CD14-positive monocyte (primary cell): ENCODE measurements around the gene CGB7. TPM values are rescaled to one million over a fixed set of nuclear protein-coding genes. Genes with fewer than 3 reads are reported as not detected.

Experiments
- DNase-seq, 3 donors: peaks; one replicate each; pipeline ENCODE4 v3.0.0-alpha.2; 2011 to 2022
- H2AFZ ChIP-seq: 2 replicates; pipeline ENCODE4 v1.6.0; 2012; ENCODE audit warnings: mild to moderate bottlenecking, low read depth, low read length, inconsistent platforms; ENCODE audit not compliant: insufficient read depth, poor library complexity, severe bottlenecking
- H3K27ac ChIP-seq, 2 donors: 1 replicate in 1 of 2; 2 replicates in 1 of 2; pipeline ENCODE4 v1.5.1; 2012 to 2013; ENCODE audit warnings: low read length in 2 of 2, control low read depth in 1 of 2, inconsistent platforms in 1 of 2, low read depth in 1 of 2, mild to moderate bottlenecking in 1 of 2
- H3K27me3 ChIP-seq, 2 donors: one replicate each; pipeline versions ENCODE4 v1.6.0 to v1.6.1; 2011 to 2013; ENCODE audit warnings: low read length in 2 of 2; ENCODE audit not compliant: control insufficient read depth in 2 of 2, insufficient read depth in 2 of 2
- H3K36me3 ChIP-seq, 2 donors: replicated peaks in 1 of 2; 1 replicate in 1 of 2; 2 replicates in 1 of 2; pipeline versions ENCODE4 v1.5.1 to v1.6.1; 2012 to 2013; ENCODE audit warnings: low read length in 2 of 2, control low read depth in 1 of 2, inconsistent platforms in 1 of 2, mild to moderate bottlenecking in 1 of 2; ENCODE audit not compliant: insufficient read depth in 2 of 2, control insufficient read depth in 1 of 2
- H3K4me1 ChIP-seq, 2 donors: 1 replicate in 1 of 2; 2 replicates in 1 of 2; pipeline versions ENCODE4 v1.5.1 to v1.6.1; 2012 to 2013; ENCODE audit warnings: low read length in 2 of 2, control low read depth in 1 of 2, inconsistent platforms in 1 of 2, mild to moderate bottlenecking in 1 of 2, moderate library complexity in 1 of 2; ENCODE audit not compliant: insufficient read depth in 2 of 2, control insufficient read depth in 1 of 2
- H3K4me2 ChIP-seq: replicated peaks from 2 replicates; pipeline ENCODE3; 2012; ENCODE audit warnings: low read length, moderate library complexity, mild to moderate bottlenecking; ENCODE audit not compliant: poor library complexity, severe bottlenecking; ENCODE audit errors: extremely low read depth
- H3K4me3 ChIP-seq, 3 experiments: fragments of 200-600 bp in 1 of 3; sonication (generic) in 1 of 3; replicated peaks in 1 of 3; 1 replicate in 2 of 3; 2 replicates in 1 of 3; pipeline ENCODE4 v1.5.1; 2011 to 2013; ENCODE audit warnings: low read length in 3 of 3, mild to moderate bottlenecking in 3 of 3, control low read depth in 2 of 3, low read depth in 2 of 3, inconsistent platforms in 1 of 3, moderate library complexity in 1 of 3
- H3K79me2 ChIP-seq: 2 replicates; pipeline ENCODE4 v1.6.0; 2012; ENCODE audit warnings: mild to moderate bottlenecking, control low read depth, inconsistent platforms, low read length, moderate library complexity; ENCODE audit not compliant: insufficient read depth
- H3K9ac ChIP-seq: 2 replicates; pipeline ENCODE4 v1.6.0; 2017; ENCODE audit warnings: low read length, mild to moderate bottlenecking; ENCODE audit not compliant: insufficient read depth, poor library complexity, severe bottlenecking
- H3K9me3 ChIP-seq, 2 donors: replicated peaks in 1 of 2; 1 replicate in 1 of 2; 2 replicates in 1 of 2; pipeline versions ENCODE4 v1.5.1 to v1.6.1; 2012 to 2013; ENCODE audit warnings: low read length in 2 of 2, control low read depth in 1 of 2; ENCODE audit not compliant: control insufficient read depth in 1 of 2, insufficient read depth in 1 of 2
- H4K20me1 ChIP-seq: 2 replicates; pipeline ENCODE4 v1.6.0; 2012; ENCODE audit warnings: mild to moderate bottlenecking, low read length, control low read depth, moderate library complexity; ENCODE audit not compliant: insufficient read depth
- H3K27ac Mint-ChIP-seq, 7 donors: one replicate each; pipeline ENCODE4 v1.8.0; 2020; ENCODE audit warnings: mild to moderate bottlenecking in 7 of 7, mixed read lengths in 7 of 7, moderate library complexity in 6 of 7, inconsistent platforms in 2 of 7
- H3K27me3 Mint-ChIP-seq, 3 donors: one replicate each; pipeline ENCODE4 v1.8.0; 2021 to 2022; ENCODE audit warnings: low read depth in 3 of 3, mild to moderate bottlenecking in 3 of 3, mixed read lengths in 3 of 3, moderate library complexity in 3 of 3, inconsistent platforms in 1 of 3
- H3K36me3 Mint-ChIP-seq, 2 donors: one replicate each; pipeline ENCODE4 v1.8.0; 2020; ENCODE audit warnings: mixed read lengths in 2 of 2, inconsistent platforms in 1 of 2, mild to moderate bottlenecking in 1 of 2
- H3K4me1 Mint-ChIP-seq: one replicate; pipeline ENCODE4 v1.8.0; 2020; ENCODE audit warnings: mild to moderate bottlenecking, mixed read lengths
- H3K4me3 Mint-ChIP-seq, 2 donors: one replicate each; pipeline ENCODE4 v1.8.0; 2020; ENCODE audit warnings: mild to moderate bottlenecking in 2 of 2, mixed read lengths in 2 of 2, moderate library complexity in 1 of 2
- H3K9me3 Mint-ChIP-seq, 7 donors: one replicate each; pipeline ENCODE4 v1.8.0; 2020 to 2022; ENCODE audit warnings: mixed read lengths in 7 of 7, mild to moderate bottlenecking in 6 of 7, moderate library complexity in 6 of 7, inconsistent platforms in 2 of 7
- WGBS: methylation state at CpG from one replicate; pipeline ENCODE4 v1.1.5; 2013; ENCODE audit warnings: missing lambda C conversion rate; ENCODE audit not compliant: insufficient coverage; 5-methylcytosine and 5-hydroxymethylcytosine counted together
- intact Hi-C, 2 donors: fragments of 100-400 bp; cut with micrococcal nuclease; formaldehyde crosslinking; loops; one replicate each; pipeline versions ENCODE4 v1.15.0 to v1.15.1; 2023
- polyA plus RNA-seq, 3 donors: library from polyadenylated mRNA; depleted of rRNA in 1 of 3; unstranded in 2 of 3; stranded (reverse) in 1 of 3; fragments of 300-500 nt in 2 of 3; fragments of >200 nt in 1 of 3; fragmentation: Illumina TruSeq in 2 of 3; gene quantifications; 1 replicate in 2 of 3; 2 replicates in 1 of 3; pipeline ENCODE4 v1.2.3, GENCODE V29; 2012 to 2021
- TF ChIP-seq, protein P1 (sequence below): fragments of 200-600 bp; IDR thresholded peaks from one replicate; pipeline ENCODE4 v1.8.0; 2022; ENCODE audit warnings: antibody characterized with exemption, mild to moderate bottlenecking

The CGB7 gene
- polyA plus RNA-seq, 3 donors = not detected

DNA sequence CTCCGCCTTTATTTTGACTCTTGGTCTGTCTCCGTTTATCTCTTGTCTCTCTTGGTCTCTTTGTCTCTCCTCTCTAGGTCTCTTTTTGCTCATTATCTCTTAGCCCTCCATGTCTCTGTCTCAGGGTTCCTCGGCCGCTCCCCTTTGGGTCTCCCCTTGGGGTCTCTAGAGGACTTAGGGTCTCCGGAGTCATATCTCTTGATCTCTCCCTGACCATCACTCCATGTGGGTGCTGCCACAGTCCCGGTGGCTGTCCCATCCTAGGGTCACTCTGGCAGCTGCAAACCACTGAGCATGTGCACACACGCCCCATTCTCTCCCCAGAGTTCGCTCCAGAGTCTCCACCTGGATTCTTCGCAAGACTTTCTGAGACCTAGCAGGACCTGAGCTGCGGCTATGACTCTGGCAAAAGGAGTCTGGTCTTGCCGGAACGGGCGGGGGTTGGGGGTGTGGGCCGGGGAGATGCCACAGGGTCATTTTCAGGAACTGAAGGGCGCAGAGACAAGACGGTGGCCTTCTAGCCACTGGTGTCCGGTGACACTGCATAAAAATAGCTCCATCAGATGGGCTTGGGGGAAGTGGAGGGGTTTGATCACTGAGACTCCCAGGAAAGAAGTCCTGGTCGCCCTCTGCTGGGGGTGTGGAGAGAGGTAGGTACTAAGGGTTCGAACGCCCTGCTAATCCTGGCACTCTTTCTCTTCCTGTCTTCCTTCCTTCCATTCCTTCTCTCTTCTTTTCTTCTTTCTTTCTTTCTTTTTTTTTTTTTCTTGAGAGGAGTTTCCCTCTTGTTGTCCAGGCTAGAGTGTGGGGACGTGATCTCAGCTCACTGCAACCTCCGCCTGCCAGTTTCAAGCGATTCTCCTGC, 16.2 kb upstream of the CGB7 start:
- Mint-ChIP-seq H3K4me1 (peaks cover 11% of the 10 kb centered on the region), H3K9me3 (peaks cover 0 to 33% (median 15%) of the 10 kb centered on the region in 7 donors), H3K4me3 (peak overlapping the region in 1 of 2 donors; percentile 91), H3K27me3 (peaks cover 51 to 62% (median 60%) of the 10 kb centered on the region in 3 donors), H3K36me3 (peaks cover 3 to 8% of the 10 kb centered on the region in 2 donors), H3K27ac (peak overlapping the region in 2 of 7 donors; percentile 31 to 54)
- H3K79me2 ChIP-seq = no peaks in the 10 kb centered on the region
- no peak overlapping the region for H3K27ac ChIP-seq
- intact Hi-C loops = no loop called here
- peaks cover 12 to 54% of the 10 kb centered on the region in 2 donors for H3K27me3 ChIP-seq
- WGBS = 53% methylated on average over 14 of the region's 23 CpGs
- H3K4me3 ChIP-seq = no peak overlapping the region
- H3K9me3 ChIP-seq = peaks cover 0 to 7% of the 10 kb centered on the region in 2 donors
- no peaks in the 10 kb centered on the region for H3K4me1 ChIP-seq
- H3K9ac ChIP-seq = no peak overlapping the region
- peak in 1 of 3 donors; percentile 20 for DNase-seq
- H4K20me1 ChIP-seq = no peaks in the 10 kb centered on the region
- no peaks in the 10 kb centered on the region for H3K36me3 ChIP-seq
- TF ChIP-seq, protein P1, sequence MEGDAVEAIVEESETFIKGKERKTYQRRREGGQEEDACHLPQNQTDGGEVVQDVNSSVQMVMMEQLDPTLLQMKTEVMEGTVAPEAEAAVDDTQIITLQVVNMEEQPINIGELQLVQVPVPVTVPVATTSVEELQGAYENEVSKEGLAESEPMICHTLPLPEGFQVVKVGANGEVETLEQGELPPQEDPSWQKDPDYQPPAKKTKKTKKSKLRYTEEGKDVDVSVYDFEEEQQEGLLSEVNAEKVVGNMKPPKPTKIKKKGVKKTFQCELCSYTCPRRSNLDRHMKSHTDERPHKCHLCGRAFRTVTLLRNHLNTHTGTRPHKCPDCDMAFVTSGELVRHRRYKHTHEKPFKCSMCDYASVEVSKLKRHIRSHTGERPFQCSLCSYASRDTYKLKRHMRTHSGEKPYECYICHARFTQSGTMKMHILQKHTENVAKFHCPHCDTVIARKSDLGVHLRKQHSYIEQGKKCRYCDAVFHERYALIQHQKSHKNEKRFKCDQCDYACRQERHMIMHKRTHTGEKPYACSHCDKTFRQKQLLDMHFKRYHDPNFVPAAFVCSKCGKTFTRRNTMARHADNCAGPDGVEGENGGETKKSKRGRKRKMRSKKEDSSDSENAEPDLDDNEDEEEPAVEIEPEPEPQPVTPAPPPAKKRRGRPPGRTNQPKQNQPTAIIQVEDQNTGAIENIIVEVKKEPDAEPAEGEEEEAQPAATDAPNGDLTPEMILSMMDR = no peak
- no peak overlapping the region for H2AFZ ChIP-seq
- H3K4me2 ChIP-seq = no peak overlapping the region

DNA sequence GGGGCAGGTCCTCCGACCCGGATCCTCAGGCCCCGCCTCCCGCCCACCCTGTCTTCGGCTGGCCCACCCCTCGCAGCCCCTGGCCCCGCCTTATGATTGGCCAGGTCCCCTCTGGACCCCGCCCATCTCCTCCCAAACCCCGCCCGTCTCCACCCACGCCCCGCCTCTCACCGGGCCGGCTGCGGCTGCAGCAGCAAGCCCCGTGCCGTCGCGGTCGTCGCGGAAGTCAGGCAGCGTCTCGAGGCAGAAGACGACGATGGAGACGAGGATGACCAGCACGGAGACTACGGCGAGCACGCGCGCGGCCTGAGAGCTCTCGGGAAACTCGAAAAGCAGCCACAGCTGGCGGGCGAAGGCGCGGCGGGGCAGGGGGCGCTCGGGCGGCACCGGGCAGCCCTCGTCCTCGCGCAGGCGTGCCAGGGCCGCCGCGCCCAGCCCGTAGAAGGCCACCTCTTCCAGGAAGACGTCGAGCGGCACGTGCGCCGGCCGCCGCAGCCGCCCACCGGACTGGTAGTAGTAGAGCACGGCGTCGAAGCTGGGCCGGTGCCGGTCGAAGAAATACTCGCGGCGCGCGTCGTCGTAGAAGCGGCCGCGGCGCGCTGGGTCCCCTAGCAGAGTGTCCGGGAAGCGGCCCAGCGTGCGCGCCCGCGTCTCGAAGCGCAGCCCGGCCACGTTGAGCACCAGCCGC, 14.5 kb upstream of the CGB7 start:
- H3K27ac Mint-ChIP-seq = no peak overlapping the region
- Histone ChIP-seq H2AFZ (no peak overlapping the region), H3K4me1 (no peaks in the 10 kb centered on the region), H3K79me2 (no peaks in the 10 kb centered on the region), H3K27me3 (peaks cover 14 to 64% of the 10 kb centered on the region in 2 donors), H3K36me3 (no peaks in the 10 kb centered on the region), H4K20me1 (no peaks in the 10 kb centered on the region), H3K27ac (no peak overlapping the region), H3K4me2 (no peak overlapping the region), H3K9ac (no peak overlapping the region), H3K9me3 (peaks cover 0 to 7% of the 10 kb centered on the region in 2 donors), H3K4me3 (no peak overlapping the region)
- H3K27me3 Mint-ChIP-seq = peaks cover 63 to 78% (median 66%) of the 10 kb centered on the region in 3 donors
- intact Hi-C loops = no loop called here
- DNase-seq = no peak
- TF ChIP-seq, protein P1 = no peak
- H3K9me3 Mint-ChIP-seq = peaks cover 0 to 33% (median 17%) of the 10 kb centered on the region in 7 donors
- H3K36me3 Mint-ChIP-seq = peaks cover 3 to 8% of the 10 kb centered on the region in 2 donors
- WGBS = 11% methylated on average over 84 of the region's 93 CpGs
- H3K4me1 Mint-ChIP-seq = peaks cover 11% of the 10 kb centered on the region
- H3K4me3 Mint-ChIP-seq = peak overlapping the region in 1 of 2 donors; percentile 71
